CMK (cell line): ENCODE data around the gene RNF157.
A peak's percentile ranks its signal among the peaks of the same experiment; 100 is the strongest.
"Not testable (repeated sequence)": the region's sequence is repeated elsewhere in the genome, so short reads cannot be mapped to it uniquely, and the experiment has no call there.

Experiments used
- DNase-seq: peaks from one replicate; pipeline ENCODE4 v3.0.0-alpha.2; 2010; ENCODE audit warnings: low read depth

The RNF157 gene

GRCh38 chr17:76270770-76271668 lies 30.7 kb upstream of the RNF157 start:
- DNase-seq = no peak

- no peak for DNase-seq
Measured at GRCh38 chr17:76270127-76270592, 29.9 kb upstream of the RNF157 start.

- no peak for DNase-seq
Measured at GRCh38 chr17:76268991-76269981, 29.0 kb upstream of the RNF157 start.

DNA sequence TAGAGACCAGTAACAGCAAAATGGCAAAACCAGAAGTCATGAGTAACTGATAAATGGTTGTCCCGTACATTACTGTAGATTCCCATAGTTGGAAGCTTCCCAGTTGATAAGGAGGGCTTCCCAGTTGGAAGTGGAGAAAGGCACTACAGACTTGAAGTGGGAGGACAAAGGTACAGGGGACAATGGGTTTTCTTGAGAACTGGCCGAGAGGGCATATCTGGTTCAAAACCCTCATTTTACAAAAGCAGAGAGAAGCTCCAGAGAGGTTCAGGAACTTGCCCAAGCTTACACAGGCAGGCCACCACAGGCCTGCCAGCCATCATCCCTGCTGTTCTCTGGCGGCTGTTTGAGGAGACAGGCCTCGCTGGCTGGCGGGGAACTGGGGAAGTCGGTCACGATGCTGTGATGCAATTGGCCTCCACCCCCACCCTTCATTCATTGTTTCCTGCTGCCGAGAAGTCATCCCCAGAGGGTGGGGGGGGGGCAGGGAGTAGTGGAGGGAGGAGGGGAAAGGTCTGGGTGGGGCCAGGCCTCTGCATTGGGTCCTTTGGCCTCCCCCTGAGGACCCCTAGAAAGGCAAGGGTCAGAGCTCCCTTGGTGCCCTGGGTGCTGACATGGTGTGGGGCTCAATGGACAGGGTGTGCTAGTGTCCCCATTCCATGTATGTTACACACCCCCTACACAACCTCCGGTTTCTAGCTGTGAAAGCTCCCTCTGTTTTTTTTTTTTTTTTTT lies 27.9 kb upstream of the RNF157 start:
- DNase-seq = no peak

DNA sequence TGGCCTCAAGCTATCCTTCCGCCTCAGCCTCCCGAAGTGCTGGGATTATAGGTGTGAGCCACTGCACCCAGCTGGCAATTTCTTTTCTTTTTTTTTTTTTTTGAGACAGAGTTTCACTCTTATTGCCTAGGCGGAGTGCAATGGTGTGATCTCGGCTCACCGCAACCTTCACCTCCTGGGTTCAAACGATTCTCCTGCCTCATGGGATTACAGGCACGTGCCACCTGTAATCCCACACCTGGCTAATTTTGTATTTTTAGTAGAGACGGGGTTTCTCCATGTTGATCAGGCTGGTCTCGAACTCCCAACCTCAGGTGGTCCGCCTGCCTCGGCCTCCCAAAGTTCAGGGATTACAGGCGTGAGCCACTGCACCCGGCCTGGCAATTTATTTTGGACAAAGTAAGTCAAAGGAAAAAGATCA lies 27.3 kb upstream of the RNF157 start:
- DNase-seq = not testable (repeated sequence)

DNA sequence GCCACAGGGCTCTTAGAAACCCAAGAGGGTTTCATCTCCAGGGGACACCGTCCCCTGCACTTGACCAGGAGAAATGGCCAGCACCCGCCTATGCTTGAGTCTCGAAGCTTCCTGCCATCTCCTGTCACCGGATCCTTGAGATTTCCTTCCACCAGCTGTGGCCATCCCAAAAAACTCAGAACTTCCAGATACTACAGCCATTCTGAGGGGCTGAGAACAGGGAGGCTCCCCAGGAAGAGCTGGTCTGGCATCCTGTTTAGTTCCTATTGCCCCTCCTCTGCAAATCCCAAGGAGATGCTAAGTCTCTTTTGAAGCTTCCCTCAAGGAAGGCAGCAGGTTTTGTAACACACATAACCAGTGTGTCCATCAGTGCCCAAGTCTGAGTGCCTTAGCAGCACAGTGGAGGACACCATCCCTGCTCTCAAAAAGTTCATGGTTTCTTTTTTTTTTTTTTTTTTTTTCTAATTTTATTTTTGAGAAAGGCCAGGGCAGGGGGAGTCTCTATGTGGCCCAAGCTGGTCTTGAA lies 26.8 kb upstream of the RNF157 start:
- no peak for DNase-seq

- DNase-seq = peak; percentile 61
Measured at GRCh38 chr17:76266244-76266938, 26.1 kb upstream of the RNF157 start.

GRCh38 chr17:76265624-76266243 lies 25.4 kb upstream of the RNF157 start:
- DNase-seq = no peak

DNA sequence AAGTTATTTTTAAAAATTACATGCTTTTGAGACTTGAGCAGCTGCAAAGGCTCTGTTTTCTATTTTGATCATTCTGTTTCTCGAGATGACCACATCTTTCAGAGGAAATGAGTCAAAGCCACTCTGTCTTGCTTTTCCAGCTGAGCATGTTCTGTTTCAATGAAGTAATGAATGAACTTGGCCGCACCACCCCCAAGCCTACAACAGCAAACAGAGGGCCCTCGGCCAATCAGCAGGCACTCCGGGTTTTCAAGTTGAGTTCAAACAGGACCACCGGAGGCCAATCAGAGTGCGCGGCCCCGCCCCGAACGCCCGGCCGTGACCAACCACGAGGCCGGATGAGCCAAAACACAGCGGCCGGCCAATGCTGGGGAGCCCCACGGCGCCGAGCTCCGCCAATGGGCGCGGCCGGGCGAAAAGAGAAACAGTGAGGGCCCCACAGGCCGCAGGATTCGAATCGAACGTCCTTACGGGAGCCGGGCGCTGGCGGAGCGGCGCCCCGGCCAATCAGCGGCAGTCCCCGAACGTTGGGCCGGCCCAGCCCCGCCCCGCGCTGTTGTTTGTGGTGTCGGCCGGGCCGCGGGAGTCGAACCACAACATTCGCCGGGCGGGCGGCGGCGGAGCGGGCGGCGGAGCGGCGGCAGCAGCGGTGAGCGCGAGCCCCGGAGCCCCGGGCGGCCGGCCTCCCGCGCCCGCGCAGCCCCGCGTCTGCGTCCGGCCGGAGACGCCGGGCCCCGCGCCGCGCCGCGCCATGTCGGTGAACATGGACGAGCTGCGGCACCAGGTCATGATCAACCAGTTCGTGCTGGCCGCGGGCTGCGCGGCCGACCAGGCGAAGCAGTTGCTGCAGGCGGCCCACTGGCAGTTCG lies 24.7 kb upstream of the RNF157 start, which contains the start of gene UBALD2:
UBALD2 (plus strand) TSS at position 594 of the 869 bp plus-strand sequence; CDS start at position 752, 158 bp downstream.
- DNase-seq = peak; percentile 96

DNA sequence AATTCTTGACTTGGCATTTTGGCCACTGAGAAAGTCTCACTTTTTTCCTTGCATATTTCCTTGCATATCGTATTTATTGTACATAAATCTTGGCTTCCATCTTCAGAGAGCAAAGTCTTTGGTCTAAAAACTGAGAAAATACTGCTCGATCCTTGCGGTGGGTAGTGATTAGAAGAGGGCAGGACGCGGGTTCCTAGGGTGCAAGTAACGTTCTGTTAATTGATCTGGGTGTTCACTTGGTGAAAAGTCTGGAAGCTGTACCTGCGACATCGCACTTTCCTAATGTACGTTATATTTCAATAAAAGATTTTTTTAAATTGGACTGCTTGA lies 24.1 kb upstream of the RNF157 start:
- no peak for DNase-seq

- no peak for DNase-seq
Measured at GRCh38 chr17:76263896-76264295, 23.6 kb upstream of the RNF157 start.

DNA sequence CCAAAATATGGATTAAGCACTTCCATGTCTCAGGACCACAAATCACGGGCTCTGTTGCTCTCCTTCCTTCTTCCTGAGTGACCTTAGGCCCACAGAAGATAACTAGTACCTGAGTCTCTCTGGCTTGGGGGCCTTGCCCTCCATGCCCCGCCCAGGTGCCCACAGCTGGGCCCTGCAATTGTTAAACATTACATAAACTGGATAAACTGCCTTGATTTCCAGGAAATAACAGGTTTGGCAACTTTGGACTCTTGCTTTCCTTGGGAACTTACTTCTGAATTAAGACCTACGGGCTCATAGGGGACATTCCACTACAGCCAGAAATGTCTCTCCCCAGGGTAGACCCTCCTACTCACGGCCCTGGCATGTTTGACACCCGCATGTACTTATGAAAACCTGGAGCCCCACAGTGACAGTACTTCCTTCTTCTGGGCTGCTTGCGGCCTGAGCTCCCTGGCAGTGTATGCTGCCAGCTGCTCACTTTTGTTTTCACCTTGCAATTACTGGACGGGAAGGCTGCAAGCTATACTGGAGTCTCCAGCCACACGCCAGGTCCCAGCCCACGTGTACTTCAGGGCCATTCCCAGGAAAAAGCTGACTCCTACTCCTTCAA lies 22.5 kb upstream of the RNF157 start:
- no peak for DNase-seq

GRCh38 chr17:76261421-76262215 lies 21.3 kb upstream of the RNF157 start:
- DNase-seq = no peak

DNA sequence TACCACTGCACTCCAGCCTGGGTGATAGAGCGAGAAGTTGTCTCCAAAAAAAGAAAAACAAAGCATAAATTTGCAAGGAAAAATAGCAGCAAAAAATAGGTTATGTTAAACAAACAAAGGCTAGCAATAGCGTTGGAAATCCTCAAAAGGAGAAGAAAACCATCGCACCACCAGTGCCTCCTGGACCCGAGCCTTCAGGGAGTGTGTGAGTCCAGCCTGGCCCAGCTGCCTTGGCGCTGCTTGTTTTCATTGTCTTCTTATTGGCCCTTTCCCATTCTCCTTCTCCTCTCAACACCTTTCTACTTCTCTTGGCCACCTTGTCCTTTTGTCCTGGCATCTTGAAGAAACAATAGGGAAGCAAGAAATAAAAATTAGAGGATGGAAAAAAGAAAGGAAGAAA lies 20.4 kb upstream of the RNF157 start:
- no peak for DNase-seq

- no peak for DNase-seq
Measured at GRCh38 chr17:76260220-76260619, 19.9 kb upstream of the RNF157 start.

GRCh38 chr17:76256430-76257050 lies 16.2 kb upstream of the RNF157 start:
- DNase-seq = not testable (repeated sequence)

- DNase-seq = no peak
Measured at GRCh38 chr17:76255801-76256429, 15.6 kb upstream of the RNF157 start.
